Ishikawa (cell line): ENCODE data around the gene ARID3C.

ENCODE experiments used
- CEBPB ChIP-seq: IDR thresholded peaks from 2 replicates; pipeline ENCODE4 v1.6.1; 2012
- CREB1 ChIP-seq: IDR thresholded peaks from 2 replicates; pipeline ENCODE4 v1.6.1; 2012; ENCODE audit warnings: low read depth
- EGR1 ChIP-seq: IDR thresholded peaks from 2 replicates; pipeline ENCODE4 v1.6.1; 2012
- EP300 ChIP-seq: IDR thresholded peaks from 2 replicates; pipeline ENCODE4 v1.6.1; 2012; ENCODE audit warnings: borderline replicate concordance
- FOXM1 ChIP-seq: IDR thresholded peaks from 2 replicates; pipeline ENCODE4 v1.6.1; 2012; ENCODE audit warnings: low read depth, borderline replicate concordance
- MAX ChIP-seq: IDR thresholded peaks from 2 replicates; pipeline ENCODE4 v1.6.1; 2012
- NFIC ChIP-seq: IDR thresholded peaks from 2 replicates; pipeline ENCODE4 v1.6.1; 2012
- RAD21 ChIP-seq: IDR thresholded peaks from 2 replicates; pipeline ENCODE4 v1.6.1; 2012; ENCODE audit warnings: low read depth
- REST ChIP-seq: IDR thresholded peaks from 2 replicates; pipeline ENCODE4 v1.6.1; 2012; ENCODE audit warnings: low read depth, mild to moderate bottlenecking
- TAF1 ChIP-seq: IDR thresholded peaks from 2 replicates; pipeline ENCODE4 v1.6.1; 2012; ENCODE audit warnings: low read depth, mild to moderate bottlenecking
- TCF12 ChIP-seq: IDR thresholded peaks from 2 replicates; pipeline ENCODE4 v1.6.1; 2012; ENCODE audit warnings: low read depth
- TEAD4 ChIP-seq: IDR thresholded peaks from 2 replicates; pipeline ENCODE4 v1.6.1; 2012
- USF1 ChIP-seq: IDR thresholded peaks from 2 replicates; pipeline ENCODE4 v1.6.1; 2012
- YY1 ChIP-seq: IDR thresholded peaks from 2 replicates; pipeline ENCODE4 v1.6.1; 2012; ENCODE audit warnings: low read depth
- ZBTB7A ChIP-seq: IDR thresholded peaks from 2 replicates; pipeline ENCODE4 v1.6.1; 2012; ENCODE audit warnings: low read depth

ARID3C gene

GRCh38 chr9:34579104-34579807 is 49.6 kb downstream of the ARID3C start:
- TF ChIP-seq EP300, result no peak
- TF ChIP-seq CREB1, result no peak
- no peak for TF ChIP-seq NFIC
- no peak for TF ChIP-seq YY1

- TF ChIP-seq CEBPB (no peak), EGR1 (no peak), TCF12 (no peak), USF1 (no peak), TEAD4 (no peak), CREB1 (no peak), TAF1 (no peak), NFIC (no peak), REST (no peak), EP300 (no peak), MAX (no peak), RAD21 (no peak), ZBTB7A (no peak), YY1 (no peak), FOXM1 (no peak)
Observed at GRCh38 chr9:34578241-34579103, 50.4 kb downstream of the ARID3C start.

- TF ChIP-seq TCF12 (no peak), REST (no peak), EGR1 (no peak), NFIC (no peak), YY1 (no peak), MAX (no peak), USF1 (no peak), CEBPB (no peak), FOXM1 (no peak), CREB1 (no peak), TAF1 (no peak), EP300 (no peak), TEAD4 (no peak), ZBTB7A (no peak), RAD21 (no peak)
Observed at GRCh38 chr9:34577400-34578240, 51.2 kb downstream of the ARID3C start.

- TF ChIP-seq REST (peak; percentile 55; the same call in 1 of the 2 replicates), EP300 (no peak), CEBPB (no peak)
Observed at GRCh38 chr9:34576597-34577399, 52.1 kb downstream of the ARID3C start.
